ENCODE data around the gene AOPEP.

AOPEP gene

GRCh38 chr9:95130484-95130883, 404.0 kb downstream of the AOPEP start:
- DNase-seq, result no peak

DNA sequence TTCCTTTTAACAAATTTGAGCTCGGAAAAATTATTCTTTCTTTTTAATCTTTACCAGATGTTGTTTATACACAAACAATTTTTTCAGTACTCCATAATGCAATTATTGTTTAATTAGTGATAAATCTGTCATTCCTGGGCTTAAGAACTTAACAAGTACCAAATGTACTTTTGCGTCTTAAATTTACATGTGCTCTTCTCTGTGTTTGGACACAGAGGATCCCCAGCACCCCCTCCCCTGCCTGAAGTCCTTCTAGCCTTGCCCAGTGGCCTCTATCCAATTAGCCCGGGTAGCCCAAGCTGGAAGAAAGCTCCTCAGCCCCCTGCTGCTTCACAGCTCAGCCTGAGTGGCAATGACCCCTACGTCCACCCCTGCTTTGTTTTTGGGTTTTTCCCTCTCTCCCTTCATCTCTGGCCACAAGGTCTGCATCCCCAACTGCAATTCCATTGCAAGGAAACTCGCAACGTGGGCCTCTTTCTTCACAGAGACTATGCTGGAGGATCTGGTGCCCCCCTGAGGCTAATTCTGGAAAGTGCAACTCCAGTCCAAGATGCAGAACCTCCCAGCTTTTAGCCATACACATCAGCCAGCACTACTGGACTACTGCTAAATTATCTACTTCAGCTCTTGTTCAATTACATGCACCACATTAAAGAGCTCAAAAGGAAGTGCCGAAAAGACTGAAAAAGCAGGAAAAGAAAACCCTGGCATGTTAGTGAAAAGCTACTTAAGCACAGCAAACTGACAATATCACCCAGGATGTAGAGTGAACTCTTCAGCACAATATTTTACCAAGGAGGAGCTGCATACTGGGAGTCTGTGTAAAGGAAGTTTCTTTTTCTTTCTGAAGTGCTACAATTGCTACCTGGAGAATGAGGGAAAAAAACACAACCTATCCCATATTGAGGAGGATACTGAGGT, 404.8 kb downstream of the AOPEP start:
- no peak for DNase-seq

DNA sequence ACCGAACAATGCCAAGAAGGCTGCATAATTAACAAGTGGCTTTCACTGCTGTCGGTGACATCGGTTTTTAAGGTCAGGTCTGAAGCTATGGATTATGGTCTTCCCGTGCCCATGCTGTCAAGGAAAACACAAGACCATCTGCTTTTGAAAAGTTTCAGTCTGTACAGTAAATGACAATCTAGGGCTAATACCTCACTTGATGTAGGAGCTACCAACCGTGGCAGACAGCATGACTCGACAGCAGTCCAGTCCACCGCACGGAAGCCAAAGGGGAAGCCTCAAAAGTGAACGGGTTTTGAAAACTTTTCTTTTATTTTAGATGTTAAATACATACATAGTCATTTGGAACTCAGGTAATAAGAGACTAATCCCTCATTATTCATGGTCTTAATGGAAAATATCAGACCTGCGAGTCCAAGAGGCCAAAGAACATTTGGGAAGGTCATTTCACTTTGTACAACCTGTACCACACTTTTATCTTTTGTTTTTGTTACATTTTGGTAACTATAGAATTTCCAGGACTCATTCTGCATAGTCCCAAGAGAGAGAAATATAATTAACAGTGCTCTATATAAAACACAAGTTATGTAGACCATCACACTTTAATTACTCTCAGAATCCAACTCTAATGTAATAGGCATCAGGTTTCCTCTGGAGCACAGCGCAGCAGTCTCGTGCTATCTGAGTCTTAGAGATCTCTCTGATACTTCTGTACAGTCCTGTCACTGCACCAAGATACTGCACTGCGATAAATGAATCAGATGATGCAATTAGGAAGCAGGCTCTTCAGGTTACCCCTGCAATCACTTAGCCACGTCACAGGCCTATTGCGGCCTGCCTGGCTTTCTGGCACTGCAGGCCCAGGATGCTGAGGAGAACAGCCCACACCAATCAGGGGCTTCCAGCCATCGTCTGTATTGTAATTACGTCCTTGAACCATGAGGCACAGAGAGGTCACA, 406.1 kb downstream of the AOPEP start:
- DNase-seq, result no peak

DNA sequence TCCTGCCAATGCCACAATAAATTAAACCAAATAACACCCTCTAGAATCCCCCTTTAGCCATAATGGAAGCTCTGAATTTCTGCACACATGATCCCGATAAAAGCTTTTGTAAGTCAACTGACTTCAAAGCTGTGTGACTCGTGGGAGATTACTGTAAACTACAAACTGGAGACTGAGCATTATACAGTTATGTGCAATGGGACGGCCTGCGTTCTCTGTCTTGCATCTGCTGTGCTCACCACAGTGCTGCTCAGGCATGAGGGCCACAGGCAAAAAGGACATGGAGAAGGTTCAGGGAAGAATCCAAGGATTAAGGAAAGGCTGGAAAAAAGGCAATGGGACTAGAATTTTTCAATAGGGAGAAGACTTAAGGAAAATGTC, 406.8 kb downstream of the AOPEP start:
- no peak for DNase-seq

GRCh38 chr9:95134457-95134881, 408.0 kb downstream of the AOPEP start:
- DNase-seq, result no peak

DNA sequence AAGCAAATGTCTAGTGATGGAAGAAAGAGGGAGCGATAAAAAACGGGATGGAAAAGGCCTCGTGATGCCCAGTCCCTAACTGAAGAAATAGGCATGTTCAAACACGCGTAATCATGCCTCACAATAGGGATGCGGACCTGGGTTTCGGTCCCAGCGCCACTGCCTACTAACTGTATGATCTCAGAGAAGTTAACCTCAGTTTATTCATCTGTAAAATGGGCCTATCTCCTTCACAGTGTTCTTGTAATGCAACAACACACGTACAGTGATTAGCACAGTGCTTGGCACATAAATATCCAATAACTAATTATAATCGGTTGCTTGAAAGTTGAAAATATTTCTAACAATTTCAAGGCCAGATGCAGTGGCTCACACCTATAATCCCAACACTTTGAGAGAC, 409.3 kb downstream of the AOPEP start:
- DNase-seq, result no peak
